Epithelial cell of prostate (primary cell): Measurements from ENCODE around the gene EPRS1.
A peak's percentile ranks its signal among the peaks of the same experiment; 100 is the strongest.
"Not testable (repeated sequence)": the region's sequence is repeated elsewhere in the genome, so short reads cannot be mapped to it uniquely, and the experiment has no call there.

ENCODE experiments used
- DNase-seq: peaks from one replicate; pipeline ENCODE4 v3.0.0-alpha.2; 2011; ENCODE audit warnings: low read depth, low spot score
- H3K27ac ChIP-seq: fragments of 450-650 bp; 2 replicates; pipeline ENCODE4 v1.5.1; 2017; ENCODE audit warnings: mild to moderate bottlenecking

EPRS1 gene

DNA sequence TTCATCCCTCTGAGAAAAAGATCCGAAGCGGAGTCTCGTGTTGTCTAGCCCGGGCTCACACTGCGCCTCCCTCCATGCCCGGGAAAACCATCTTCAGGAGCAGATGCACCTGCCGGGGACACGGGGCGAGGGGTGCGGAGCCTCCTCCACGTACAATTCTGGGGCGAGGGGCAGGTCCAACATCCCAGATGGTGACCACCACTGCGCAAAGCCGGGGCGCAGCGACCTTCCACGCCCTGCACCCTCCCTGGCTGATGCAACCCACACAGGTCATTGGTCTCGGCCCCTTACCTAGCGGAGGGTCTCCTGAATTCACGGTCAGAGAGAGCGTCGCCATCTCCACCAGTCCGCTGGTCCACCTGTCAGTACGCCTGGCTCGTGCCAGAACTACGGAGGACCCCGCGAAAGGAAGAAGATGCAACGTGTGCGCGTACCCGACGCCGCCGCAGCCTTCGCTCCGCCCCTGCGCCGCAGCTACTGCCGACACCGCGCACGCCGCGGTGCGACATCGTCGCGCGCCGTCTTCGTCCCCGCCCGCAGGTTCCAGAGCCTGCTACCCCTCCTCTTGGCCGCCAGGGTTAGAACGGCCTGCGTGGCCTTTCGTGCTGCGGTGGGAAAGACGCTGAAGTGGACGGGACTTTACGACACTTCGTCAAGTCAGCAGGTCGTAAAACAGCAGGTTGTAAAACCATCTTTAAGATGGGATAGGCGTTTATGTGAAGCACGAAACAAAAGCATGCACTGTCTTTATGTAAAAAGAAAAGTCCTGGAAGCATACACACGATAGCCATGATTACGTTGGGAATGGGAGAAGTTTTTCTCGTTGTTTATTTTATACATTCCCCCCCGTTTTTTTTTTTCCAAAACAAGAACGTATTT is at the start of gene EPRS1:
EPRS1 (minus strand) TSS at position 454 of the 879 bp plus-strand sequence; CDS start at position 337, 117 bp downstream.
- H3K27ac ChIP-seq = peak within 1 kb of the TSS; percentile 85
- DNase-seq = peak; percentile 96

DNA sequence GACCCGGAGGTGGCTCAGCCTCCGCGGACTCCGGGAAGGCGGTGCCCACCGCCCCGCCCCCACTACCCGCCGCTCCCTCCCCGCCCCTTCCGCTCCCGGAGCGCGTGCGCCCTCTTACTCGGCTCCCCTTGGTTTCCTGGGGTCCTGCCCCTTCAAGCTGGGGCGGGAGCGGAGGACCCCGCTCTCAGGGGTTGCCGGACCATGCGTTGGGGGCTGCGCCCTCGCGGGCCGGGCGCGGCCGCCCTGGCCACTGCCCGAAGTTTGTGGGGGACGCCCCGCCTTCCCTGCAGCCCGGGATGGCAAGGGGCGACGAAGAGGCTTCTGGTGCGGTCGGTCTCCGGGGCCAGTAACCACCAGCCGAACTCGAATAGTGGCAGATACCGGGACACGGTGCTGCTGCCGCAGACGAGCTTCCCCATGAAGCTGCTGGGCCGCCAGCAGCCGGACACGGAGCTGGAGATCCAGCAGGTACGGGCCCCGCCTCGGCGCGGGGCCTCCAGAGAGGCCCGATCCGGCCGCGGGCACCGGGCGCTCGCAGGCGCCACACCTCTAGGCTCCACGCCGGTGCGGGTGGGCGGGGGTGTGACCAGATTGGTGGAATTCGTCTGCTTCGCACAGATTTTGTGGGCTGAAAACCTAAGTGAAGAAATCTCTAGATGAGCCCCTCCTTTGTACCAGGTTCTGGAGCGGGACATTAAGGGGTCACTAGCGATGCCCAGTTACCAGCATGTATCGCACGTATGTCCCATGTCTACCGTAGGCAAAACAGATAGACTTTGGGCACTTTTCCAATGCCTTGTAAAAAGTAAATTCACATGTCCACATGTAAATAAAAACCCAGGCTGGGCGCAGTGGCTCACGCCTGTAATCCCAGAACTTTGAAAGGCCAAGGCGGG is 48.0 kb upstream of the EPRS1 start, which contains the start of gene IARS2:
IARS2 (plus strand) TSS at position 117 of the 896 bp plus-strand sequence; CDS start at position 202, 85 bp downstream.
- peak; percentile 34 for DNase-seq
- peak within 1 kb of the TSS; percentile 77 for H3K27ac ChIP-seq

DNA sequence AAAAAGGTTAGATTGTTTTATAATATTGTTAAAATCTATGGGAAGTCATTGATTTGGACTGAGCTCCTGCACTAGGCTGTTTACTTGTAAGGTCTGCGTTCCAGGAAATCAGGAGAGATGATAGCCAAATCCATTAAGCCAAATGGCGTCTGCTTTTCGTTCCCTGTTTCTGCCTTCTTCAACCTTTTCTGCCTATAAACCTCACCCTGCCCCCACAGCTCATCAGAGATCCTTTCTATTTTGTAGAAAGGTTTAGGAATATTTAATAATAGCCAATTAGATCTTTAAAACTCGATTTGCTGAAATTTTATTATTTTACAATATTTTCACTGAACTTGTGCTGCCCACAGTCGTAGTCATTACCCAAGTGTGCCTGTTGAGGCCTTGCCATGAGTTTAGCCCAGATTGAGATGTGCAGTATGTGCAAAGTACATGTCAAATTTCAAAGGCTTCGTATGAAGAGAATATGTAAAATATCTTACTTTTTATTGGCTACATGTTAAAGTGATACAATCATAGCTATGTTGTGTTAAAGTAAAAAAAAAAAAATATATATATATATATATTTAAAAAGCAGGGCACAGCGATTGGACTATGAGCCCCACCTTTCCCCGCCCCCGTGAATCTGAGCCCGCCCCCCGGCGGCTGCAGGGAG is 47.2 kb upstream of the EPRS1 start:
- H3K27ac ChIP-seq = peak overlapping the region; percentile 77
- DNase-seq = no peak

DNA sequence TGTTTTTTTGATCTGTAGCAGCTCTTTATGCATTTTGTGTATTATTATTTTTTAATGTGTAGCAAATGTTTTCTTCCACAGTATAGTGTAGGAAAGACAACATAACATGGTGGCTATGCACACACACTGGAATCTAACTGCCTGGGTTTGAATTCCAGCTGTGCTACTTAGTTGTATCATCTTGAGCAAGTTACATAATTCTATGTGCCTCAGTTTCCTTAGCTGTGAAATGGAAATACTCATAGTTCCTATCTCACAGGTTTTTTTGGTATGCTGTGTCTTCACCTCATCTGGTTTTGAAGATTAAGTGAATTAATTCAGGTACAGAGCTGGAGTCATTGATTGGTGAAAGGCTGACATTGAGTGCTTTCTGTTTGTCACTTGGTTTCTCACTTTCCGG is 46.4 kb upstream of the EPRS1 start:
- no peak overlapping the region for H3K27ac ChIP-seq
- DNase-seq = no peak

DNA sequence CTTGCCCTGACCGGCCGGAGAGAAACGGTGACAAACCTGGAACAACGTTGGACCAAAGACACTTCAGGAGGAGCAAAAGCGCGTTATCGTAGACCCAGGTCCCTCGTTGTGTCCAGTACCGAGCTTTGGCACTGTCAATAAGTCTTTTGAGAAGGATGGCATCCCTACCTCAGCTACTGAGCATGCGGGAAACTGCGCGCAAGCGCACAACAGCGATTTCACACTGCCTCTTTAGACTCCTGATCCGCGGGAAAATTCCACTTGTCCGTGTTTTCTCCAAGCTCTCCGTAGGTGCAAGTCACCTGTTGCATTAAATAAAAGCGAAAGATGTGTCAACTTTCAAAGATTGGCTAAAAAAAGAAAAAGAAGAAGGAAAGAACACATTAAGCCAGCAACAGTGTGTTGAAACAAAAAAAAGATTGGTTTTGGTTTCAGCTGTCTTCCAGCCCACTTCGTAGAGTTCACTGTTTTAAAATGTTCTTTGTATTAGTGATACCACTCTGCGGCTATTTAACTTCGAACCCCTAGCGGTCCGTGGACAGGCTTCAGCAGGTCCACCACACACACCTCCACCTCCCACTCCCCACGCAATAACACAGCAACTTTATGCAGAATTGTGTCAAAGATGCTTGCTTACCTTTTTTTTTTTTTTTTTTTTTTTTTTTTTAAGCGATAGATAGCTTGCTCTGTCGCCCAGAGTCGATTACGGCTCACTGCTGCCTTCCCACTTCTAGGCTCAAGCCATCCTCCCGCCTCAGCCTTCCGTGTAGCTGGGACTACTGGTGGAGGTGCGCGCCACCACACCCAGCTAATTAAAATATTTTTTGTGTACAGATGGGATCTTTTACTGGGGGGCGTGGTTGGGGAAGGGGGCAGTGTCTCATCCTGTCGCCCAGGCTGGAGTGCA is 43.6 kb upstream of the EPRS1 start, which contains the start of gene BPNT1:
BPNT1 (minus strand) TSS at position 139 of the 907 bp plus-strand sequence. CDS start 9,942 bp downstream, outside the sequence.
- peak; percentile 83 for DNase-seq
- peak within 1 kb of the TSS; percentile 59 for H3K27ac ChIP-seq

DNA sequence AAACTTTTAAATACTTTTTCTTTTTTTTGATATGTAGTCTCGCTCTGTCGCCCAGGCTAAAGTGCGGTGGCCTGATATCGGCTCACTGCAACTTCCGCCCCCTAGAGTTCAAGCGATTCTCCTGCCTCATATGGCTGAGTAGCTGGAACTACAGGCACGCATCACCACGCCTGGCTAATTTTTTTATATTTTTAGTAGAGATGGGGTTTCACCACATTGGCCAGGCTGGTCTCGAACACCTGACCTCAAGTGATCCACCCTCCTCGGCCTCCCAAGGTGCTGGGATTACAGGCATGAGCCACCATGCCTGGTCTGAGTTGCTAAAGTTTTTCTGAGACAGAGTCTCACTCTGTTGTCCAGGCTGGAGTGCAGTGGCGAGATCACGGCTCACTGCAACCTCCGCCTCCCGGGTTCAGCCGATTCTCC is 40.0 kb upstream of the EPRS1 start:
- DNase-seq, H3K27ac ChIP-seq: not testable (repeated sequence)

DNA sequence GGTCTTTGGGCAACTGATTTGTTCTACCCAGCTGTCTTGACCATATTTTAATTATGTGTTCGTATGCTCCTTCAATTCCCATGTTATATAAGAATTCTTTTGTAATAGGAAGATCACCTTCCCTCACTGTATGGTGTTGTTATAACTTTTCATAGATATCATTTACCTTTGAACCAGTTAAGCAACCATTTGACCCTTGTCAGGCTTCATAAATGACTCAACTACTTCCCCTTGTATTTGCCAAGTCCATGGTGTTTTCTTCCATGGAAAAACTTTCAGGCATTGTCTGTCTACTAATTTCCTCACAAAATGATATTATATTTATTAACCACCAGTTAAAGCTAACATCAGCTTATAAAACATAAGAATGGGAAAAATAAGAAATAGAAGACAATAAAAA is 38.2 kb upstream of the EPRS1 start:
- no peak for DNase-seq
- H3K27ac ChIP-seq = no peak overlapping the region

DNA sequence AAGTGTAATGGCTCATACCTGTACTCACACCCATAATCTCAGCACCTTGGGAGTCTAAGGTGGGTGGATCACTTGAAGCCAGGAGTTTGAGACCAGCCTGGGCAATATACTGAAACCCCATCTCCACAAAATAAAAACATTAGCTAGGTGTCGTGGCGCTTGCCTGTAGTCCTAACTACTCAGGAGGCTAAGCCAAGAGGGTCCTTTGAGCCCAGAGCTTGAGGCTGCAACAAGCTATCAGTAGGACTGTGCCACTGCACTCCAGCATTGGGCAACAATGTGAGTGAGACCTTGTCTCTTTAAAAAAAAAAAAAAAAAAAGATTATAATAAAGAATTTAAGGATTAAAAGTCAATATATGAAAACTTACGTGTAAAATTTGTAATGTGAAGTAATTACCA is 31.6 kb upstream of the EPRS1 start:
- no peak for DNase-seq
- H3K27ac ChIP-seq = no peak overlapping the region

DNA sequence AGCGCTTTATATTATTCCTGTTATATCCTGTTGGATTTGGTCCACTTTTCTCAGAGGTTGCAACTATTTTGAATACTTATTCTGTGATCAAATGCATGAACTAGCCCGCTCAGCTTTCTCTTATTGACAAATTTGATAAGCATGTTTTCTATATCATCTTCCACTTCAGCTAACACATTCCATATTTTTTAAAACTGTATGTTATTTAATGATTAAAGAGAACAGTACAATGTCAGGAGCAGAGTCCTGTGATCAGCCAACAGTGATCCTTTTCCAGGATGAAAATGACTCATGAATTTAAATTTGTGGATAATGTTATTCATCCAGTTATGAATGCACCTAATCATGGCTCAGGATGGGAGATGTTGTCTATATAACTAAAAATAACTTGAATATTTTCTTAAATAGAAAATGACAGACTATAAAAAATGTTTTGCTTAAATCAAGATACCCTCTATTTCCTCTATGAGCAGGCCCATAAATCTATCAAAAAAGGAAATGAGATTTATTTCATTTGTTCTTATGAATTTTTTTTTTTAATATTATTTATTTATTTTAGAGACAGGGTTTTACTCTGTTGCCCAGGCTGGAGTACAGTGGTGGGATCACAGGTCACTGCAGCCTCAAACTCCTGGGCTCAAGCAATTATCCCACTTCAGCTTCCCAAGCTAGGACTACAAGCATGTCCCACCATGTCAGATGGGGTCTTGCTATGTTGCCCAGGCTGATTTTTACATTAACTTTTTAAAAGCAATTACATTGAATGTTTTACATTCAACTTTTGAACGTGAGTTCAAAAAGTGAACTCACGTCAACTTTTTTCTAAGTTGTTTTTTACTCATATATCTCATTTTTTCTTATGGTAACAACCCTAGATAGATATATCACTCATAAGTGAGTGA is 30.8 kb upstream of the EPRS1 start:
- H3K27ac ChIP-seq = no peak overlapping the region
- no peak for DNase-seq

DNA sequence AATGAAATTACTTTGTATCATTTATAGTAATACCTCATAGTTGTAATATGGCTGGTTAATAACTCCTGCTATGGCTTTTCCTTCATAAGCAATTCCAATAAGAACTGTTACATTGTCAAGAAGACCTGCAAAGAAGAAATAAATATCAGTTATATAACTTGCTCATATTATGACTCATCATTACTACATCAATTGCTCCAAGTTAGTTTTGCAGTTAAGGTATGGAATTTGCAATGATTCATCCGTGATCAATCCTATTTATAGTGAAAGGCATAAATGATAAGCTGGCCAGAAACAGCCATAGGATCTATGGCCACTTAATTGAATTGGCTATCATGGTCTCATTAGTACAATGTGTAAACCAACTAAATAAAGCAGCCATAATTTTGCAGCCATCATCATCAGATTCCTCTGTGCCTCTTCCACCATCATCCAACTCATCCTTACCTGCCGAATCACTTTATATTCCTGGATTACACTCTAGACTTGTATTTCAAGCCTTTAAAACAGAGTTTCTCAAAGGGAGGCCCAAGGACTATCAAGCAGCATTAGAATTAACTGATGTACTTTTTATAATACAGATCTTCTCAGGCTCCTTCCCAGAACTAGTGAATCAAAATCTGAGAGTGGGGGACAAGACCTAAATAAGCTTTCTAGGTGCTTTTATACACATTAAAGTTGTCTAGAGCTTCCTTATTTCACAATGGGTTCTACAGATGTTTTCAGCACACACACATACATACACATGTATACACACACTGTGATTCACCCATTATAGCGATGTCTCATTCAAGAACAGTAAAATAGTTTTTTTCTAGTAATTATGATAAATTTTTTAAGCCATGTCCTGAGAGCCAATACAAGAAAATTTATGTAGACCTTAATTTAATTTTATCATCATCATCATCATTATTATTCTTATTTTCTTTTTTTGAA is 21.2 kb upstream of the EPRS1 start:
- no peak for DNase-seq

DNA sequence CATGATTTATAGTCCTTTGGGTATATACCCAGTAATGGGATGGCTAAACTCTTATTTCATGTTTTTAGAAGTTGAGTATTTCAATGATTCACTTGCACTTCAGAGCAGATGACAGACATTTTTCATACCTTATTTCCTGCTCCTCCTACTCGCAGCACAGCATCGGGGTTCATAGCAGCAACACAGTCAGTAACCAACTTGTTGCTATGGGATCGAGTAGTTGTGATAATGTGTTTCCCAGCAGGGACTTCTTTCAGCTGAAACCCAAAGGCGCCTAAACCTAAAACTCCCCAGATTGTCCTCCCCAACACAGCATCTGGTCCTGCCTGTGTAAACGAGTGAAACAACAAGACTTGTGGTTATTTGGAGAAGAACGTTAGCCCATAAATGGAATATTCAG is 16.3 kb upstream of the EPRS1 start:
- no peak overlapping the region for H3K27ac ChIP-seq
- DNase-seq = no peak

More for the DNA sequence above, 21.2 kb upstream of the EPRS1 start:
- peak overlapping the region; percentile 19 for H3K27ac ChIP-seq

DNA sequence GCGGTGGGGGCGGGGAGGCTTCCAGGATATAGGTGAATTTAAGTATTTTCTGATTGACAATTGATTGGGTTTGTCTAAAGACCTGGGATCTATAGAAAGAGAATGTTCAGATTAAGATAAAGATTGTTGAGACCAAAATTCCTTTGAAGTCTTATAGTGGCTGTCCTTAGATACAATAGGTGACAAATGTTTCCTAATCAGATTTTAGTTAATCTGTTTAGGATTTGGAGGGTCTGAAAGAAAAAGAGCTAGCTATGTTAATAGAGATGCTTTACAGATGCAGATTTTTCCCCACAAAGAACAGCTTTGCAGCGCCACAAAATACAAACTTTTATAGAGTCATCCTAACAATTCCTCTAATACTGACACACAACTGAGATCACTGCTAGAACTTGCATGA is 14.6 kb upstream of the EPRS1 start:
- DNase-seq = no peak
- no peak overlapping the region for H3K27ac ChIP-seq

DNA sequence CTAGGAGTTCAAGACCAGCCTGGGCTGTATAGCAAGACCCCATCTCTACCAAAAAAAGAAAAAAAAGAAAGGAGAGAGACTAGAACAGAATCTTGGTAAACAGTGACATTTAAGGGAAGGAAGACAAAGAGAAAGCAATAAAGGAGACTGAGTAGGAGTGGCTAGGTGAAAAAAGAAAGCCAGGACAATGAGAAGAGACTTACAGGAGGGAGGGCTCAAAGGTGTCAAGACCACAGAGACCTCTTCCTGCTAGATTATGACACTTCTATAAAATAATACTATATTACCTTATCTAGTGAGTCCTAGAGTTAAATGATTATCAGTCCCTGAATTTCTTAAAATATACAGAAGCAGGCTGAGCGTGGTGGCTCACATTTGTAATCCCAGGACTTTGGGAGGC is 10.1 kb upstream of the EPRS1 start:
- no peak overlapping the region for H3K27ac ChIP-seq
- DNase-seq = no peak

DNA sequence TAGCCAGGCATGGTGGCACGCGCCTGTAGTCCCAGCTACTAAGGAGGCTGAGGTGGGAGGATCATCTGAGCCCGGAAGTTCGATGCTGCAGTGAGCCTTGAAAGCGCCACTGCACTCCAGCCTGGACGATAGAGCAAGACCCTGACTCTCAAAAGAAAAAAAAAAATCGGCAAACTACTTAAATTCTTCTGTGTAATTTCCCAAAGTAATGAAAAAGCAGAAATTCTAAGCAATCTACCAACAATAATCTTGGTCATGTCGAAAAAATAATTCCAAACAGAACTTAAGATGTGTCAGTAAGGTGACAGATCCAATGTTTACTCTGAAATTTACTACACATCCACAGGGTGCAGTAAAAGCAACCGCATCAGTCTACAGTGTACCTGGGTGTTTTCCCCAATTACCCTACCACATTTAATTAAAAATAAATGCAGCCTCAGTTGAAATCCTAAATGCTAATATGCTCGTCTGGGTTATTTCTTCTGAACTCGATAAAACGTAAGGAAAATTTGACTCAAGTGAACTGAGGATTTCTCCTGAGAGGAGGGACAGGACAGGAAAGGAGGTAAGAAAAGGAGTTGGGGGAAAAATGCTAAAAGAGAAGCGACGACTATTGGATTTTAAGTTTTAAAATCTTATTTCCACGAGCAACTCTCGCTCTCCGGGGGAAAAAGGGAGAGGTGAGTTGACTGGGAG is 801 bp downstream of the EPRS1 start:
- peak overlapping the region; percentile 85 for H3K27ac ChIP-seq
- no peak for DNase-seq

DNA sequence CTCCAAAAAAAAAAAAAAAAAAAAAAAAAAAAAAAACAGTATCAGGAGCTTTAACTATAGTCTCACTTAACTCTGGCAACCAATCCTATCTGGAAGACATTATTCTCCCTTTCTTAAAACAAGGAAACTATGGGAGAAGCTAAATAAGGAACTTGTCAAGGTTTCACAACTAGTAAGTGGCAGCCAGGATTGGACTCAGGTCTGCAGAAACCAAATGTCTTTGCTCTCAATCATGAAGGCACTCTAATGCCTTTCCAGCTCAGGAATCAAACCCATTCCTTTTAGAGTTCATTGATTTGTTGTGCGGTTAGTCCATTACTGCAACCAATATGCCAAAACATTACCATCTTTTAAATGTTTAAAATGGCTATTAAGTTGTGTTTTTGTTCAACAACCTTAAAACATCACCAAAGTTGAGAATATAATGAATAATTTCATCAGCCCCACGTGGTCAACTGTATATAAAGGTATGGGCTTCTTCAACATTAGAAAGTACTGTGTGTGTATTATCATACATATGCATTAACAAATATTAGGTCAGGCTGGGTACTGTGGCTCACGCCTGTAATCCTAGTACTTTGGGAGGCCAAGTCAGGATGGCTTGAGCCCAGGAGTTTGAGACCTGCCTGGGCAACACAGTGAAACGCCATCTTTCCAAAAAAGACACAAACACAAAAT is 1.5 kb downstream of the EPRS1 start:
- H3K27ac ChIP-seq = no peak overlapping the region
- DNase-seq = no peak

DNA sequence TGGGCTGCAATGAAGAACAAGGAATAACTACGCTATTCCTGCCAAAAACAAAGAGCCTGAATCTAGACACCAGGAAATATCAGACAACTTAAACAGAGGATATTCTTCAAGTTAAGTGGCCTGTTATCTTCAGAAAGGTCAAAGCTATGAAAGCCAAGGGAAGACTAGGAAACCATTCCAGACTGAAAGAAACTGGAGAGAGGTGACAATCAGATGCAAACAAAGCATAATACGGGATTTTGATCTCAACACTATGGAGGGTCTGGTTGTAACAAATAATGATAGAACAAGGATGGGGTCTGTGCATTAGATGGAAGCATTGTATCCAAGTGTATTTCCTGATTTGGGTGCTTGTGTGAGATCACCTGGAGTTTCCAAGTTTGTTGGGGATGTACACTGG is 2.7 kb downstream of the EPRS1 start:
- no peak overlapping the region for H3K27ac ChIP-seq
- no peak for DNase-seq
